ENCODE results near the gene DENND2D.

Gene DENND2D

DNA sequence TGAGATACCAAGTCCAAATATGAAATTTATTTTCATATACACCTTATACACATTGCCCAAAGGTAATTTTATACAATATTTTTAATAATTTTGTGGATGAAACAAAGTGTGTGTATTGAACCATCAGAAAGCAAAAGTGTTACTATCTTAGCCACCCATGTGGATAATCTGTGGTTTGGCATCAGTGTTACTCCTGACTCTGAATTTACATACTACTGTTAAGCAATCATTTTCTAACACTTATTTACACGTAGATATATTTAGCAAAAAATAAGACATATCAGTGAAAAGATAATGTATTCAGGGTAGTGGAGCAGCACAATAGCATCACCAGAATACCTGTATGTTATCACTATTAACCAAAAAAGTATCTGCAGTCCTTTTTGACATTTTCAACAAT is 23.8 kb downstream of the DENND2D start:
- ATAC-seq = no peak
- no peak for TF ChIP-seq GLIS3 (CRISPR knock-in tag; IDR thresholded peaks at IDR 0.05)
- TF ChIP-seq RARB (CRISPR knock-in tag; IDR thresholded peaks at IDR 0.05) = no peak
- no peak for TF ChIP-seq CSDC2 (CRISPR knock-in tag; IDR thresholded peaks at IDR 0.05)
- TF ChIP-seq TOX (CRISPR knock-in tag; IDR thresholded peaks at IDR 0.05; ENCODE audit: borderline replicate concordance) = no peak
- TF ChIP-seq, protein P1, sequence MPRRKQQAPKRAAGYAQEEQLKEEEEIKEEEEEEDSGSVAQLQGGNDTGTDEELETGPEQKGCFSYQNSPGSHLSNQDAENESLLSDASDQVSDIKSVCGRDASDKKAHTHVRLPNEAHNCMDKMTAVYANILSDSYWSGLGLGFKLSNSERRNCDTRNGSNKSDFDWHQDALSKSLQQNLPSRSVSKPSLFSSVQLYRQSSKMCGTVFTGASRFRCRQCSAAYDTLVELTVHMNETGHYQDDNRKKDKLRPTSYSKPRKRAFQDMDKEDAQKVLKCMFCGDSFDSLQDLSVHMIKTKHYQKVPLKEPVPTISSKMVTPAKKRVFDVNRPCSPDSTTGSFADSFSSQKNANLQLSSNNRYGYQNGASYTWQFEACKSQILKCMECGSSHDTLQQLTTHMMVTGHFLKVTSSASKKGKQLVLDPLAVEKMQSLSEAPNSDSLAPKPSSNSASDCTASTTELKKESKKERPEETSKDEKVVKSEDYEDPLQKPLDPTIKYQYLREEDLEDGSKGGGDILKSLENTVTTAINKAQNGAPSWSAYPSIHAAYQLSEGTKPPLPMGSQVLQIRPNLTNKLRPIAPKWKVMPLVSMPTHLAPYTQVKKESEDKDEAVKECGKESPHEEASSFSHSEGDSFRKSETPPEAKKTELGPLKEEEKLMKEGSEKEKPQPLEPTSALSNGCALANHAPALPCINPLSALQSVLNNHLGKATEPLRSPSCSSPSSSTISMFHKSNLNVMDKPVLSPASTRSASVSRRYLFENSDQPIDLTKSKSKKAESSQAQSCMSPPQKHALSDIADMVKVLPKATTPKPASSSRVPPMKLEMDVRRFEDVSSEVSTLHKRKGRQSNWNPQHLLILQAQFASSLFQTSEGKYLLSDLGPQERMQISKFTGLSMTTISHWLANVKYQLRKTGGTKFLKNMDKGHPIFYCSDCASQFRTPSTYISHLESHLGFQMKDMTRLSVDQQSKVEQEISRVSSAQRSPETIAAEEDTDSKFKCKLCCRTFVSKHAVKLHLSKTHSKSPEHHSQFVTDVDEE (CRISPR knock-in tag; IDR thresholded peaks at IDR 0.05) = no peak
- no peak for TF ChIP-seq ZFP3 (CRISPR knock-in tag; IDR thresholded peaks at IDR 0.05)
- TF ChIP-seq, protein P2, sequence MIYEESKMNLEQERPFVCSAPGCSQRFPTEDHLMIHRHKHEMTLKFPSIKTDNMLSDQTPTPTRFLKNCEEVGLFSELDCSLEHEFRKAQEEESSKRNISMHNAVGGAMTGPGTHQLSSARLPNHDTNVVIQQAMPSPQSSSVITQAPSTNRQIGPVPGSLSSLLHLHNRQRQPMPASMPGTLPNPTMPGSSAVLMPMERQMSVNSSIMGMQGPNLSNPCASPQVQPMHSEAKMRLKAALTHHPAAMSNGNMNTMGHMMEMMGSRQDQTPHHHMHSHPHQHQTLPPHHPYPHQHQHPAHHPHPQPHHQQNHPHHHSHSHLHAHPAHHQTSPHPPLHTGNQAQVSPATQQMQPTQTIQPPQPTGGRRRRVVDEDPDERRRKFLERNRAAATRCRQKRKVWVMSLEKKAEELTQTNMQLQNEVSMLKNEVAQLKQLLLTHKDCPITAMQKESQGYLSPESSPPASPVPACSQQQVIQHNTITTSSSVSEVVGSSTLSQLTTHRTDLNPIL (CRISPR knock-in tag; IDR thresholded peaks at IDR 0.05; ENCODE audit: low read depth) = no peak
- TF ChIP-seq, protein P3, sequence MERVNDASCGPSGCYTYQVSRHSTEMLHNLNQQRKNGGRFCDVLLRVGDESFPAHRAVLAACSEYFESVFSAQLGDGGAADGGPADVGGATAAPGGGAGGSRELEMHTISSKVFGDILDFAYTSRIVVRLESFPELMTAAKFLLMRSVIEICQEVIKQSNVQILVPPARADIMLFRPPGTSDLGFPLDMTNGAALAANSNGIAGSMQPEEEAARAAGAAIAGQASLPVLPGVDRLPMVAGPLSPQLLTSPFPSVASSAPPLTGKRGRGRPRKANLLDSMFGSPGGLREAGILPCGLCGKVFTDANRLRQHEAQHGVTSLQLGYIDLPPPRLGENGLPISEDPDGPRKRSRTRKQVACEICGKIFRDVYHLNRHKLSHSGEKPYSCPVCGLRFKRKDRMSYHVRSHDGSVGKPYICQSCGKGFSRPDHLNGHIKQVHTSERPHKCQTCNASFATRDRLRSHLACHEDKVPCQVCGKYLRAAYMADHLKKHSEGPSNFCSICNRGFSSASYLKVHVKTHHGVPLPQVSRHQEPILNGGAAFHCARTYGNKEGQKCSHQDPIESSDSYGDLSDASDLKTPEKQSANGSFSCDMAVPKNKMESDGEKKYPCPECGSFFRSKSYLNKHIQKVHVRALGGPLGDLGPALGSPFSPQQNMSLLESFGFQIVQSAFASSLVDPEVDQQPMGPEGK (CRISPR knock-in tag; IDR thresholded peaks at IDR 0.05; ENCODE audit: borderline replicate concordance) = no peak
- no peak for TF ChIP-seq SNAI2 (CRISPR knock-in tag; IDR thresholded peaks at IDR 0.05)
- no peak for TF ChIP-seq ARNTL (CRISPR knock-in tag; IDR thresholded peaks at IDR 0.05; ENCODE audit: borderline replicate concordance, low read depth)

DNA sequence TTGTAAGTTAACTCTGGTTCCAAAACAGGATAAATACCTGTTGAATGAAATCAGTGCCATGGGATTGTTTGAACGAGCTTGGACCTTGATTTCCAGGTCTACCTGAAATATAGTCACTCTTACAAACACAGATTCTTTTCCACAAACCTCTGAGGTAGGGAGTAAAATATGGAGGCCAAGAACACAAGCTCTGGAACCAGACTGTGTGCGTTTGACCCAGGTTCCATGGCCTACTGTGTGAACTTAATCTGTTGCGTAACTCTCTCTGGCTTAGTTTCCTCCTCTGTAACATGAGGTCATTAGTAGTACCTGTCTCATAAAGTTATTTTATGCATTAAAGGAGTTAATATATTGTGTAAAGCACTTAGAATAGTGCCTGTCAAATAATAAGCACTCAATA is 25.1 kb downstream of the DENND2D start:
- TF ChIP-seq ZNF70 (CRISPR knock-in tag; IDR thresholded peaks at IDR 0.05) = no peak
- ATAC-seq = no peak

DNA sequence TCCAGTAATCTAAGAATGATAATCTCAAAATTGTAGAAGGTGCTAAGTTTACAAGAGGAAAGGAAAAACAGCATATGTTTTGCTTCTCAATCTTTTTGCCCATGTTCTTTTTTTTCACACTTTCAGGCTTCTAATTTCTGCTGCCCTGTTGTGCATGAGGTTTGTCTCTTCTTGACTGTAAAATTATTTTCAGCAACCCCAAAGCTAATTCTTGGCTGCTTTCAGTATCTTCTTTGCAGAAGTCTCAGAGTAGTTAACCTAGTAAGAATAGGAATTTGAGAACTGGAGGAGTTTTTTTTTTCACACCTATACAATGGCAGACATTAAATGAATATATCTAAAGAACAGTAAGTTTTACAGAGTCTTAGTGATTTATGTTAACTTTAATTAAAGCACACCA is 26.4 kb downstream of the DENND2D start:
- TF ChIP-seq, protein P2 (CRISPR knock-in tag; IDR thresholded peaks at IDR 0.05; ENCODE audit: low read depth) = no peak
- TF ChIP-seq TOX (CRISPR knock-in tag; IDR thresholded peaks at IDR 0.05; ENCODE audit: borderline replicate concordance) = no peak
- no peak for TF ChIP-seq TCF4 (CRISPR knock-in tag; IDR thresholded peaks at IDR 0.05; ENCODE audit: borderline replicate concordance)
- no peak for TF ChIP-seq ZNF565 (CRISPR knock-in tag; conservative IDR thresholded peaks at IDR 0.05; ENCODE audit: low read depth)
- TF ChIP-seq ARNTL (CRISPR knock-in tag; IDR thresholded peaks at IDR 0.05; ENCODE audit: borderline replicate concordance, low read depth) = no peak
- TF ChIP-seq ZC3H10 (CRISPR knock-in tag; IDR thresholded peaks at IDR 0.05) = no peak
- TF ChIP-seq GLIS3 (CRISPR knock-in tag; IDR thresholded peaks at IDR 0.05) = no peak
- TF ChIP-seq, protein P3 (CRISPR knock-in tag; IDR thresholded peaks at IDR 0.05; ENCODE audit: borderline replicate concordance) = no peak
- no peak for TF ChIP-seq ZNF8 (CRISPR knock-in tag; IDR thresholded peaks at IDR 0.05)
- TF ChIP-seq CSDC2 (CRISPR knock-in tag; IDR thresholded peaks at IDR 0.05) = no peak
- no peak for TF ChIP-seq OSR1 (CRISPR knock-in tag; IDR thresholded peaks at IDR 0.05)
- no peak for TF ChIP-seq SNAI2 (CRISPR knock-in tag; IDR thresholded peaks at IDR 0.05)
- TF ChIP-seq ZFP3 (CRISPR knock-in tag; IDR thresholded peaks at IDR 0.05) = no peak
- TF ChIP-seq ISL1 (CRISPR knock-in tag; IDR thresholded peaks at IDR 0.05) = no peak
- TF ChIP-seq, protein P4, sequence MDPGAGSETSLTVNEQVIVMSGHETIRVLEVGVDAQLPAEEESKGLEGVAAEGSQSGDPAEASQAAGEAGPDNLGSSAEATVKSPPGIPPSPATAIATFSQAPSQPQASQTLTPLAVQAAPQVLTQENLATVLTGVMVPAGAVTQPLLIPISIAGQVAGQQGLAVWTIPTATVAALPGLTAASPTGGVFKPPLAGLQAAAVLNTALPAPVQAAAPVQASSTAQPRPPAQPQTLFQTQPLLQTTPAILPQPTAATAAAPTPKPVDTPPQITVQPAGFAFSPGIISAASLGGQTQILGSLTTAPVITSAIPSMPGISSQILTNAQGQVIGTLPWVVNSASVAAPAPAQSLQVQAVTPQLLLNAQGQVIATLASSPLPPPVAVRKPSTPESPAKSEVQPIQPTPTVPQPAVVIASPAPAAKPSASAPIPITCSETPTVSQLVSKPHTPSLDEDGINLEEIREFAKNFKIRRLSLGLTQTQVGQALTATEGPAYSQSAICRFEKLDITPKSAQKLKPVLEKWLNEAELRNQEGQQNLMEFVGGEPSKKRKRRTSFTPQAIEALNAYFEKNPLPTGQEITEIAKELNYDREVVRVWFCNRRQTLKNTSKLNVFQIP (CRISPR knock-in tag; IDR thresholded peaks at IDR 0.05; ENCODE audit: borderline replicate concordance, low read depth) = no peak
- TF ChIP-seq ZNF70 (CRISPR knock-in tag; IDR thresholded peaks at IDR 0.05) = no peak
- no peak for TF ChIP-seq RARB (CRISPR knock-in tag; IDR thresholded peaks at IDR 0.05)
- no peak for TF ChIP-seq BACH2 (CRISPR knock-in tag; IDR thresholded peaks at IDR 0.05; ENCODE audit: borderline replicate concordance)
- TF ChIP-seq, protein P5, sequence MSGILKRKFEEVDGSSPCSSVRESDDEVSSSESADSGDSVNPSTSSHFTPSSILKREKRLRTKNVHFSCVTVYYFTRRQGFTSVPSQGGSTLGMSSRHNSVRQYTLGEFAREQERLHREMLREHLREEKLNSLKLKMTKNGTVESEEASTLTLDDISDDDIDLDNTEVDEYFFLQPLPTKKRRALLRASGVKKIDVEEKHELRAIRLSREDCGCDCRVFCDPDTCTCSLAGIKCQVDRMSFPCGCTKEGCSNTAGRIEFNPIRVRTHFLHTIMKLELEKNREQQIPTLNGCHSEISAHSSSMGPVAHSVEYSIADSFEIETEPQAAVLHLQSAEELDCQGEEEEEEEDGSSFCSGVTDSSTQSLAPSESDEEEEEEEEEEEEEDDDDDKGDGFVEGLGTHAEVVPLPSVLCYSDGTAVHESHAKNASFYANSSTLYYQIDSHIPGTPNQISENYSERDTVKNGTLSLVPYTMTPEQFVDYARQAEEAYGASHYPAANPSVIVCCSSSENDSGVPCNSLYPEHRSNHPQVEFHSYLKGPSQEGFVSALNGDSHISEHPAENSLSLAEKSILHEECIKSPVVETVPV (CRISPR knock-in tag; IDR thresholded peaks at IDR 0.05) = no peak
- no peak for TF ChIP-seq ESRRG (CRISPR knock-in tag; IDR thresholded peaks at IDR 0.05)
- ATAC-seq = no peak
